Endothelial cell of umbilical vein (primary cell): ENCODE data around the gene LENEP. TPM values are rescaled to one million over a fixed set of nuclear protein-coding genes. Genes with fewer than 3 reads are reported as not detected.
A peak's percentile ranks its signal among the peaks of the same experiment; 100 is the strongest.

Experiments
- BruUV-seq: library from RNA; stranded (reverse); fragments of 400-500 nt; replicated peaks from 2 replicates; lab custom pipeline; 2021; lab: Mats Ljungman, UMichigan
- CTCF ChIA-PET: fragments of 300-600, 350-600 bp; sonication (Branson Sonifier 250); formaldehyde crosslinking; loops from one replicate; lab custom pipeline; 2021; ENCODE audit warnings: antibody characterized with exemption, inconsistent platforms; lab: Charles Lee
- POLR2A ChIA-PET: fragments of 300-600, 350-600 bp; sonication (Branson Sonifier 250); formaldehyde crosslinking; loops from one replicate; lab custom pipeline; 2021; ENCODE audit warnings: antibody characterized with exemption, inconsistent platforms; lab: Charles Lee
- DNase-seq: peaks from one replicate; pipeline ENCODE4 v3.0.0-alpha.2; 2011; ENCODE audit warnings: low read depth, low spot score
- FAIRE-seq: peaks from 2 replicates; lab custom pipeline; 2011; peaks lifted over from hg19 to GRCh38; lab: Jason Lieb, UNC
- H2AFZ ChIP-seq: 2 replicates; pipeline ENCODE4 v1.6.0; 2012; ENCODE audit warnings: low read depth, low read length, control low read depth, inconsistent platforms
- H3K27ac ChIP-seq: 2 replicates; pipeline ENCODE4 v1.5.1; 2011; ENCODE audit warnings: low read depth, mild to moderate bottlenecking, control low read depth, low read length, moderate library complexity; ENCODE audit not compliant: insufficient read depth
- H3K27me3 ChIP-seq, 2 experiments: 2 replicates each; pipeline versions ENCODE4 v1.6.0 to v1.6.1; 2011; ENCODE audit warnings: low read length in 2 of 2, mixed read lengths in 1 of 2; ENCODE audit not compliant: control insufficient read depth in 2 of 2, insufficient read depth in 2 of 2
- H3K36me3 ChIP-seq, 2 experiments: 2 replicates in 1 of 2; 3 replicates in 1 of 2; pipeline ENCODE4 v1.5.1; 2011; ENCODE audit warnings: low read length in 2 of 2, mild to moderate bottlenecking in 1 of 2, moderate library complexity in 1 of 2; ENCODE audit not compliant: control insufficient read depth in 2 of 2, insufficient read depth in 2 of 2; ENCODE audit errors: extremely low read depth in 1 of 2
- H3K4me1 ChIP-seq: 3 replicates; pipeline ENCODE4 v1.5.1; 2011; ENCODE audit warnings: mild to moderate bottlenecking, low read length; ENCODE audit not compliant: control insufficient read depth, insufficient read depth; ENCODE audit errors: extremely low read depth
- H3K4me2 ChIP-seq: 2 replicates; pipeline ENCODE4 v1.6.1; 2011; ENCODE audit warnings: low read length, control low read depth, mixed read lengths; ENCODE audit not compliant: insufficient read depth
- H3K4me3 ChIP-seq, 3 experiments: fragments of 200-600 bp in 1 of 3; sonication (generic), shearing (Covaris generic) in 1 of 3; replicated peaks in 1 of 3; 2 replicates each; pipeline ENCODE4 v1.5.1; 2011 to 2016; ENCODE audit warnings: control low read depth in 3 of 3, low read length in 3 of 3, mild to moderate bottlenecking in 2 of 3, inconsistent platforms in 1 of 3, low read depth in 1 of 3, moderate library complexity in 1 of 3; ENCODE audit not compliant: insufficient read depth in 1 of 3
- H3K79me2 ChIP-seq: 2 replicates; pipeline ENCODE4 v1.6.0; 2012; ENCODE audit warnings: low read length, inconsistent platforms; ENCODE audit not compliant: control insufficient read depth, insufficient read depth
- H3K9ac ChIP-seq: replicated peaks from 2 replicates; pipeline ENCODE3; 2011; ENCODE audit warnings: low read length, control low read depth; ENCODE audit not compliant: insufficient read depth; ENCODE audit errors: extremely low read depth
- H3K9me1 ChIP-seq: replicated peaks from 3 replicates; pipeline ENCODE4 v1.6.0; 2011; ENCODE audit warnings: mild to moderate bottlenecking, low read length; ENCODE audit not compliant: control insufficient read depth, insufficient read depth; ENCODE audit errors: extremely low read depth
- H3K9me3 ChIP-seq: replicated peaks from 2 replicates; pipeline ENCODE4 v1.5.1; 2012; ENCODE audit warnings: low read length, inconsistent platforms; ENCODE audit not compliant: control insufficient read depth, insufficient read depth
- H4K20me1 ChIP-seq: replicated peaks from 2 replicates; pipeline ENCODE3; 2011; ENCODE audit warnings: mild to moderate bottlenecking, low read length; ENCODE audit not compliant: control insufficient read depth, insufficient read depth; ENCODE audit errors: extremely low read depth
- EZH2 ChIP-seq: IDR thresholded peaks from 2 replicates; pipeline ENCODE4 v1.6.1; 2012; ENCODE audit warnings: borderline replicate concordance, low read depth, mild to moderate bottlenecking, moderate library complexity, low read length, inconsistent platforms; ENCODE audit not compliant: severe bottlenecking
- FOS ChIP-seq: IDR thresholded peaks from 2 replicates; pipeline ENCODE4 v1.6.1; 2011; ENCODE audit warnings: mild to moderate bottlenecking, low read length, moderate library complexity, borderline replicate concordance; ENCODE audit not compliant: insufficient read depth
- GATA2 ChIP-seq: IDR thresholded peaks from 2 replicates; pipeline ENCODE4 v1.7.0; 2011; ENCODE audit warnings: low read depth, mild to moderate bottlenecking, moderate library complexity, mixed read lengths, low read length; ENCODE audit not compliant: insufficient read length, insufficient read depth
- JUN ChIP-seq: IDR thresholded peaks from 2 replicates; pipeline ENCODE4 v1.6.1; 2011; ENCODE audit warnings: borderline replicate concordance, low read depth; ENCODE audit not compliant: insufficient read length, insufficient read depth
- MYC ChIP-seq: IDR thresholded peaks from one replicate; pipeline ENCODE4 v1.6.1; 2011; ENCODE audit warnings: mild to moderate bottlenecking, low read depth, low read length
- POLR2A ChIP-seq: IDR thresholded peaks from 2 replicates; pipeline ENCODE4 v1.6.1; 2012; ENCODE audit warnings: low read depth, mild to moderate bottlenecking, control low read depth, low read length
- POLR2AphosphoS5 ChIP-seq: IDR thresholded peaks from 2 replicates; pipeline ENCODE4 v1.6.1; 2012; ENCODE audit warnings: low read depth, mild to moderate bottlenecking, control low read depth, low read length, moderate library complexity; ENCODE audit not compliant: insufficient read depth
- dilution Hi-C: fragments of 300-500 bp; cut with MboI; formaldehyde crosslinking; loops from one replicate; pipeline ENCODE4 v1.15.0; 2019; ENCODE audit warnings: low sequenced_read_pairs; ENCODE audit not compliant: extremely low pct_ligation_motif_present
- intact Hi-C: fragments of 100-400 bp; cut with micrococcal nuclease; formaldehyde crosslinking; loops from one replicate; pipeline ENCODE4 v1.10.0; 2022
- polyA plus RNA-seq, 4 experiments: library from polyadenylated mRNA; depleted of rRNA in 3 of 4; stranded (reverse) in 3 of 4; unstranded in 1 of 4; fragments of >200 nt; gene quantifications; 2 replicates each; pipeline versions ENCODE4 v1.2.1 to v1.2.3, GENCODE V29; 2011 to 2012; ENCODE audit warnings: missing spikeins in 1 of 4
- total RNA-seq: library from RNA; stranded (reverse); gene quantifications from 2 replicates; pipeline ENCODE4 v1.2.3, GENCODE V29; 2021
- TF ChIP-seq, protein P1 (sequence below), 2 donors: IDR thresholded peaks; 1 replicate in 1 of 2; 2 replicates in 1 of 2; pipeline ENCODE4 v1.5.1; 2011; ENCODE audit warnings: low read length in 2 of 2, mild to moderate bottlenecking in 2 of 2, moderate library complexity in 2 of 2, control low read depth in 1 of 2, inconsistent platforms in 1 of 2, low read depth in 1 of 2; ENCODE audit not compliant: insufficient read depth in 1 of 2; ENCODE audit errors: extremely low read depth in 1 of 2
- TF ChIP-seq, protein P2 (sequence below): IDR thresholded peaks from 2 replicates; pipeline ENCODE4 v1.6.1; 2011; ENCODE audit not compliant: insufficient read depth, insufficient read length

Gene LENEP
- total and polyA plus RNA-seq, 2 donors (not counting 3 experiments of a cell fraction or from before 2014, with no cell fraction given): 0.64 TPM; not detected in 1

DNA sequence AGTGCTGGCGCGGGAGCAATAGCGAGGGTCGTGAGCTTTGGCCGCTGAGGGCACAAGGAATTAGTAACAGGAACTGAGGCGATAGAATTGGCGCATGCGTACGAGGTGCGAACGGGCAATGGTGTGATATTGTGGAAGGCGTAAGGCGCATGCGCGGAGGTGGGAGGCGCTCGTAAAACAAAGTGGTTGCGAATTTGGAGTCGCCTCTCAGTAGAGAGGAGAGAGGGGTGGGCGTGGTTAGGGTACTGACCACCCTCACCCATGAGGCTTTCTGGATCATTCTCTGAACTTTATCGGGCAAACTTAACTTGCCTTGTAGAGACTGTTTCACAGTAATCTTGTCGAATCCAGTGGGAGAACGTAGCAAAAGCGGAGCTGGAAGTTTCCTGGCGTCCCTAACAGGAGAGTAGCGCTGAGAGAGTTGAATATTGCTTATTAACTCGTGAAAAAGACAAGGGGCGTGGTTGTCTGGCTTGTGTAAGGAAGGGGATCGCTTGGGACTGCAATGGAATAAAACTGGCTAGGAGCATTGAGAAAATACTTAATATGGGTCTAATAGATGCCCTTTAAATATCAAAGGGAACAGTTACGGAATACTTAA is 18.5 kb upstream of the LENEP start:
- H3K27ac ChIP-seq: peak overlapping the region; percentile 99
- H3K9me1 ChIP-seq: no peaks in the 10 kb centered on the region
- H3K4me2 ChIP-seq: peak overlapping the region; percentile 94
- no peaks in the 10 kb centered on the region for H3K9me3 ChIP-seq
- peaks cover 33% of the 10 kb centered on the region for H3K4me1 ChIP-seq
- peak; percentile 98 for DNase-seq
- no peak for FAIRE-seq
- peak overlapping the region; percentile 90 for H3K9ac ChIP-seq
- TSS peak; percentile 35 for BruUV-seq
- H2AFZ ChIP-seq: peak overlapping the region; percentile 20
- peak overlapping the region; percentile 58 to 88 (median 87) for H3K4me3 ChIP-seq
- POLR2A ChIA-PET: no interaction called here
- no peak for TF ChIP-seq FOS
- TF ChIP-seq MYC: no peak
- TF ChIP-seq, protein P1, sequence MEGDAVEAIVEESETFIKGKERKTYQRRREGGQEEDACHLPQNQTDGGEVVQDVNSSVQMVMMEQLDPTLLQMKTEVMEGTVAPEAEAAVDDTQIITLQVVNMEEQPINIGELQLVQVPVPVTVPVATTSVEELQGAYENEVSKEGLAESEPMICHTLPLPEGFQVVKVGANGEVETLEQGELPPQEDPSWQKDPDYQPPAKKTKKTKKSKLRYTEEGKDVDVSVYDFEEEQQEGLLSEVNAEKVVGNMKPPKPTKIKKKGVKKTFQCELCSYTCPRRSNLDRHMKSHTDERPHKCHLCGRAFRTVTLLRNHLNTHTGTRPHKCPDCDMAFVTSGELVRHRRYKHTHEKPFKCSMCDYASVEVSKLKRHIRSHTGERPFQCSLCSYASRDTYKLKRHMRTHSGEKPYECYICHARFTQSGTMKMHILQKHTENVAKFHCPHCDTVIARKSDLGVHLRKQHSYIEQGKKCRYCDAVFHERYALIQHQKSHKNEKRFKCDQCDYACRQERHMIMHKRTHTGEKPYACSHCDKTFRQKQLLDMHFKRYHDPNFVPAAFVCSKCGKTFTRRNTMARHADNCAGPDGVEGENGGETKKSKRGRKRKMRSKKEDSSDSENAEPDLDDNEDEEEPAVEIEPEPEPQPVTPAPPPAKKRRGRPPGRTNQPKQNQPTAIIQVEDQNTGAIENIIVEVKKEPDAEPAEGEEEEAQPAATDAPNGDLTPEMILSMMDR (IDR thresholded peaks at IDR 0.05; ENCODE audit: extremely low read depth in 1 of 2, insufficient read depth in 1 of 2, low read depth in 1 of 2, low read length in 2 of 2): no peak
- TF ChIP-seq JUN: no peak
- TF ChIP-seq GATA2: no peak
- peak; percentile 40 for TF ChIP-seq POLR2AphosphoS5
- TF ChIP-seq POLR2A: peak; percentile 69
- TF ChIP-seq, protein P2, sequence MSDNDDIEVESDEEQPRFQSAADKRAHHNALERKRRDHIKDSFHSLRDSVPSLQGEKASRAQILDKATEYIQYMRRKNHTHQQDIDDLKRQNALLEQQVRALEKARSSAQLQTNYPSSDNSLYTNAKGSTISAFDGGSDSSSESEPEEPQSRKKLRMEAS: no peak
- no peak for TF ChIP-seq EZH2
- dilution Hi-C loops: no loop called here
- intact Hi-C loops: loop anchor here (1.0 to 10.0 kb wide), 7 partner anchors 8 to 490 kb away; partner anchors contain the start of genes EFNA1, FLAD1 and PYGO2
- no peaks in the 10 kb centered on the region for H3K36me3 ChIP-seq
- H3K79me2 ChIP-seq: peaks cover 47% of the 10 kb centered on the region
- H4K20me1 ChIP-seq: no peaks in the 10 kb centered on the region
- CTCF ChIA-PET: interaction anchor here (1.0 to 8.5 kb wide), 11 partner anchors 8 to 415 kb away, joined by 3 to 81 read pairs (median 5); partner anchors contain the start of genes FLAD1 and PYGO2
- no peaks in the 10 kb centered on the region for H3K27me3 ChIP-seq
